HCT116 (cell line): ENCODE measurements around the gene ZC3H12A. TPM values are rescaled to one million over a fixed set of nuclear protein-coding genes. Genes with fewer than 3 reads are reported as not detected.

Source experiments
- ATAC-seq: fragments of 200-7000 bp; cut with Tn5 transposase; 2 replicates; pipeline ENCODE4 v1.9.1; 2020; ENCODE audit warnings: mild to moderate bottlenecking, moderate library complexity
- BruUV-seq: library from RNA; stranded (reverse); fragments of 400-500 nt; replicated peaks from 2 replicates; lab custom pipeline; 2021; lab: Mats Ljungman, UMichigan
- CTCF ChIA-PET: fragments of 300-600 bp; sonication (Branson Sonifier 250); formaldehyde crosslinking; loops from one replicate; lab custom pipeline; 2021; ENCODE audit warnings: antibody characterized with exemption; lab: Charles Lee
- POLR2A ChIA-PET: fragments of 300-600, 350-600 bp; sonication (Branson Sonifier 250); formaldehyde crosslinking; loops from one replicate; lab custom pipeline; 2021; ENCODE audit warnings: antibody characterized with exemption; lab: Charles Lee
- RAD21 ChIA-PET, 2 experiments: fragments of 300-600 bp; sonication (Branson Sonifier 250); formaldehyde crosslinking; loops; one replicate each; lab custom pipeline; 2023; ENCODE audit warnings: low total read pairs in 2 of 2; ENCODE audit not compliant: uncharacterized antibody in 2 of 2, unreplicated experiment in 2 of 2, low non-redundant PET in 1 of 2; lab: Charles Lee
- DNase-seq: peaks from one replicate; pipeline ENCODE4 v3.0.0-alpha.2; 2010; ENCODE audit warnings: low read depth, low spot score
- H2AFZ ChIP-seq: fragments of 200-600 bp; shearing (Covaris generic), sonication (generic); 2 replicates; pipeline ENCODE4 v1.6.1; 2017; ENCODE audit warnings: low read depth, mixed run types, mixed read lengths, antibody characterized with exemption, low read length; ENCODE audit not compliant: poor library complexity, severe bottlenecking
- H3K27ac ChIP-seq: 2 replicates; pipeline ENCODE4 v1.5.1; 2012; ENCODE audit warnings: low read depth, low read length
- H3K27me3 ChIP-seq: fragments of 200-600 bp; sonication (generic); 2 replicates; pipeline ENCODE4 v1.6.1; 2016; ENCODE audit warnings: mixed run types, low read length, mixed read lengths; ENCODE audit not compliant: insufficient read depth
- H3K36me3 ChIP-seq, 2 experiments: fragments of 200-500 bp in 1 of 2; fragments of 200-600 bp in 1 of 2; sonication (Bioruptor generic) in 1 of 2; sonication (generic) in 1 of 2; 2 replicates each; pipeline versions ENCODE4 v1.5.1 to v1.6.1; 2014 to 2016; ENCODE audit warnings: low read length in 2 of 2, inconsistent platforms in 1 of 2, mixed read lengths in 1 of 2, mixed run types in 1 of 2; ENCODE audit not compliant: insufficient read depth in 2 of 2, control insufficient read depth in 1 of 2
- H3K4me1 ChIP-seq, 2 experiments: fragments of 200-600 bp in 1 of 2; sonication (generic) in 1 of 2; 2 replicates each; pipeline versions ENCODE4 v1.5.1 to v1.6.1; 2012 to 2017; ENCODE audit warnings: low read length in 2 of 2, inconsistent platforms in 1 of 2, mild to moderate bottlenecking in 1 of 2, mixed read lengths in 1 of 2, mixed run types in 1 of 2, moderate library complexity in 1 of 2; ENCODE audit not compliant: insufficient read depth in 2 of 2, control insufficient read depth in 1 of 2
- H3K4me2 ChIP-seq: fragments of 200-600 bp; sonication (generic); 2 replicates; pipeline ENCODE4 v1.6.1; 2017; ENCODE audit warnings: mixed run types, low read length, mixed read lengths
- H3K4me3 ChIP-seq, 2 experiments: fragments of 200-600 bp in 1 of 2; sonication (generic) in 1 of 2; replicated peaks in 1 of 2; 2 replicates each; pipeline ENCODE4 v1.5.1; 2011 to 2016; ENCODE audit warnings: low read length in 2 of 2, control low read depth in 1 of 2, low read depth in 1 of 2, mild to moderate bottlenecking in 1 of 2, mixed read lengths in 1 of 2, mixed run types in 1 of 2
- H3K79me2 ChIP-seq: fragments of 200-600 bp; sonication (generic); 2 replicates; pipeline ENCODE4 v1.6.1; 2017; ENCODE audit warnings: mild to moderate bottlenecking, mixed run types, low read length, moderate library complexity, mixed read lengths; ENCODE audit not compliant: insufficient read depth
- H3K9ac ChIP-seq: fragments of 200-600 bp; sonication (generic); 2 replicates; pipeline ENCODE4 v1.6.1; 2016; ENCODE audit warnings: low read length, mixed read lengths
- H3K9me2 ChIP-seq: fragments of 200-600 bp; sonication (generic), shearing (Covaris generic); 2 replicates; pipeline ENCODE4 v1.6.1; 2017; ENCODE audit warnings: mixed run types, mild to moderate bottlenecking, moderate library complexity; ENCODE audit not compliant: insufficient read depth
- H3K9me3 ChIP-seq, 2 experiments: fragments of 200-500 bp in 1 of 2; fragments of 200-600 bp in 1 of 2; sonication (Bioruptor generic) in 1 of 2; sonication (generic) in 1 of 2; 2 replicates each; pipeline ENCODE4 v1.6.1; 2014 to 2017; ENCODE audit warnings: low read length in 2 of 2, mixed read lengths in 2 of 2, inconsistent platforms in 1 of 2, low read depth in 1 of 2, mild to moderate bottlenecking in 1 of 2, mixed run types in 1 of 2, moderate library complexity in 1 of 2; ENCODE audit not compliant: control insufficient read depth in 1 of 2, insufficient read depth in 1 of 2
- H4K20me1 ChIP-seq: fragments of 200-600 bp; sonication (generic), shearing (Covaris generic); 2 replicates; pipeline ENCODE4 v1.6.1; 2017; ENCODE audit warnings: mixed run types, mild to moderate bottlenecking, moderate library complexity; ENCODE audit not compliant: insufficient read depth
- ATF3 ChIP-seq: IDR thresholded peaks from 2 replicates; pipeline ENCODE4 v1.6.1; 2012
- CBX3 ChIP-seq: IDR thresholded peaks from 2 replicates; pipeline ENCODE4 v1.6.1; 2012; ENCODE audit warnings: low read depth
- CEBPB ChIP-seq: IDR thresholded peaks from 2 replicates; pipeline ENCODE4 v1.6.1; 2012; ENCODE audit warnings: low read depth
- CTCF ChIP-seq, 3 experiments: fragments of 200-600 bp in 1 of 3; sonication (generic) in 1 of 3; IDR thresholded peaks in 2 of 3; conservative IDR thresholded peaks in 1 of 3; 2 replicates each; pipeline ENCODE4 v1.5.1; 2012 to 2017; ENCODE audit warnings: low read depth in 2 of 3, low read length in 2 of 3, antibody characterized with exemption in 1 of 3, borderline replicate concordance in 1 of 3, control low read depth in 1 of 3, mild to moderate bottlenecking in 1 of 3, mixed read lengths in 1 of 3, mixed run types in 1 of 3, moderate library complexity in 1 of 3; ENCODE audit not compliant: insufficient read depth in 1 of 3
- ELF1 ChIP-seq: IDR thresholded peaks from 2 replicates; pipeline ENCODE4 v1.6.1; 2012; ENCODE audit warnings: low read depth, borderline replicate concordance
- EZH2phosphoT487 ChIP-seq: fragments of 200-600 bp; IDR thresholded peaks from 2 replicates; pipeline ENCODE4 v1.6.1; 2018; ENCODE audit warnings: antibody characterized with exemption, borderline replicate concordance
- FOSL1 ChIP-seq: IDR thresholded peaks from 2 replicates; pipeline ENCODE4 v1.6.1; 2012; ENCODE audit warnings: low read depth
- REST ChIP-seq: IDR thresholded peaks from 2 replicates; pipeline ENCODE4 v1.6.1; 2012; ENCODE audit warnings: low read depth
- SRF ChIP-seq: IDR thresholded peaks from 2 replicates; pipeline ENCODE4 v1.6.1; 2012; ENCODE audit warnings: low read depth
- TCF7L2 ChIP-seq: IDR thresholded peaks from 2 replicates; pipeline ENCODE4 v1.7.0; 2011; ENCODE audit warnings: borderline replicate concordance, inconsistent platforms; ENCODE audit not compliant: insufficient read depth, insufficient read length; ENCODE audit errors: extremely low read depth
- YY1 ChIP-seq: IDR thresholded peaks from 2 replicates; pipeline ENCODE4 v1.6.1; 2011; ENCODE audit warnings: low read length, low read depth, moderate library complexity, mild to moderate bottlenecking; ENCODE audit not compliant: insufficient replicate concordance; ENCODE audit errors: extremely low read depth
- ZFX ChIP-seq: fragments of 450-650 bp; IDR thresholded peaks from 2 replicates; pipeline ENCODE4 v1.6.1; 2017
- intact Hi-C: fragments of 100-400 bp; cut with micrococcal nuclease; formaldehyde crosslinking; loops from 2 replicates; pipeline ENCODE4 v1.10.0; 2022
- total RNA-seq: library from RNA; stranded (reverse); gene quantifications from one replicate; pipeline ENCODE4 v1.2.1, GENCODE V29; 2021; ENCODE audit not compliant: unreplicated experiment

The ZC3H12A gene
- total RNA-seq, 1 experiment from 2014 or later = 10.6 TPM

GRCh38 chr1:37487619-37487984 lies 13.2 kb downstream of the ZC3H12A start:
- Histone ChIP-seq H3K36me3 (peaks cover 2 to 19% of the 10 kb centered on the region in 2 experiments; a peak in 2 of 4 replicates), H4K20me1 (no peaks in the 10 kb centered on the region), H3K9me2 (no peaks in the 10 kb centered on the region), H3K4me3 (no peak overlapping the region), H3K4me2 (no peak overlapping the region), H3K27me3 (no peaks in the 10 kb centered on the region), H3K9ac (no peak overlapping the region), H3K9me3 (no peaks in the 10 kb centered on the region), H2AFZ (no peak overlapping the region), H3K4me1 (peaks cover 0 to 5% of the 10 kb centered on the region in 2 experiments; a peak in 2 of 4 replicates), H3K79me2 (no peaks in the 10 kb centered on the region), H3K27ac (no peak overlapping the region)
- ATAC-seq (no peak), DNase-seq (no peak)
- BruUV-seq = no TSS peak
- ChIA-PET RAD21 (interaction anchor here (0.7 to 1.6 kb wide), 8 partner anchors 12 to 911 kb away, joined by 3 to 8 read pairs (median 4); partner anchors contain the start of gene ZC3H12A (in 1 of the 2)), POLR2A (interaction anchor here (0.7 to 4.7 kb wide), 4 partner anchors 8 to 179 kb away, joined by 3 to 34 read pairs (median 4); partner anchors contain the start of gene ZC3H12A), CTCF (interaction anchor here (0.5 to 4.7 kb wide), 23 partner anchors 9 to 971 kb away, joined by 3 to 62 read pairs (median 5); partner anchors contain the start of genes MEAF6 and ZC3H12A)
- intact Hi-C loops = loop anchor here (1.0 kb wide), 1 partner anchor 32 kb away; no protein-coding TSS in a partner anchor
- no peak for TF ChIP-seq CEBPB
- no peak for TF ChIP-seq REST
- TF ChIP-seq TCF7L2 = no peak
- no peak for TF ChIP-seq CBX3
- TF ChIP-seq ZFX = no peak
- TF ChIP-seq FOSL1 = no peak
- TF ChIP-seq SRF = no peak
- no peak for TF ChIP-seq ATF3
- TF ChIP-seq CTCF (IDR thresholded peaks at IDR 0.05 in 2 of 3, conservative IDR thresholded peaks at IDR 0.05 in 1 of 3; ENCODE audit: borderline replicate concordance in 1 of 3, insufficient read depth in 1 of 3, low read depth in 2 of 3, low read length in 2 of 3) = no peak
- no peak for TF ChIP-seq ELF1
- TF ChIP-seq EZH2phosphoT487 = no peak
- TF ChIP-seq YY1 = no peak
